HepG2 (cell line): ENCODE results near the gene HBG1. TPM values are rescaled to one million over a fixed set of nuclear protein-coding genes. Genes with fewer than 3 reads are reported as not detected.

ENCODE experiments used
- ATAC-seq: fragments of 200-7000 bp; cut with Tn5 transposase; 3 replicates; pipeline ENCODE4 v1.9.1; 2020; ENCODE audit warnings: mild to moderate bottlenecking, moderate library complexity
- BruUV-seq: library from RNA; stranded (reverse); fragments of 400-500 nt; replicated peaks from 2 replicates; lab custom pipeline; 2021; lab: Mats Ljungman, UMichigan
- CTCF ChIA-PET: fragments of 300-600 bp; formaldehyde crosslinking; extraction: SDS; loops from one replicate; lab custom pipeline; 2021; ENCODE audit warnings: low total read pairs, inconsistent platforms, low intra/inter-chr PET ratio; lab: Yijun Ruan, JAX
- POLR2A ChIA-PET: fragments of 350-600 bp; sonication (Branson Sonifier 250); formaldehyde crosslinking; loops from one replicate; lab custom pipeline; 2020; ENCODE audit warnings: antibody characterized with exemption, inconsistent platforms; lab: Yijun Ruan, JAX
- DNase-seq: peaks from one replicate; pipeline ENCODE4 v3.0.0-alpha.2; 2015; ENCODE audit warnings: low spot score
- FAIRE-seq: peaks from 3 replicates; lab custom pipeline; 2011; peaks lifted over from hg19 to GRCh38; lab: Jason Lieb, UNC
- H2AFZ ChIP-seq: one replicate; pipeline ENCODE4 v1.6.1; 2011; ENCODE audit warnings: low read length, inconsistent platforms
- H3K27ac ChIP-seq: fragments of 300-600 bp; 3 replicates; pipeline ENCODE4 v1.8.0; 2011; ENCODE audit warnings: mixed run types, mild to moderate bottlenecking, mixed read lengths, low read length, inconsistent platforms; ENCODE audit not compliant: insufficient read depth; ENCODE audit errors: extremely low read length
- H3K27me3 ChIP-seq, 2 experiments: fragments of 200-600 bp in 1 of 2; 2 replicates in 1 of 2; 3 replicates in 1 of 2; pipeline versions ENCODE4 v1.6.0 to v1.8.0; 2011; ENCODE audit warnings: low read length in 2 of 2, mild to moderate bottlenecking in 2 of 2, moderate library complexity in 2 of 2, inconsistent platforms in 1 of 2; ENCODE audit not compliant: insufficient read depth in 2 of 2, control insufficient read depth in 1 of 2
- H3K36me3 ChIP-seq, 2 experiments: fragments of 200-600 bp in 1 of 2; replicated peaks in 1 of 2; 2 replicates in 1 of 2; 3 replicates in 1 of 2; pipeline versions ENCODE4 v1.5.1 to v1.8.0; 2011; ENCODE audit warnings: low read length in 2 of 2, inconsistent platforms in 1 of 2; ENCODE audit not compliant: insufficient read depth in 2 of 2, control insufficient read depth in 1 of 2
- H3K4me1 ChIP-seq: 2 replicates; pipeline ENCODE4 v1.5.1; 2012; ENCODE audit warnings: low read length, inconsistent platforms; ENCODE audit not compliant: insufficient read depth
- H3K4me2 ChIP-seq: 2 replicates; pipeline ENCODE4 v1.6.0; 2011; ENCODE audit warnings: low read depth, low read length, inconsistent platforms
- H3K4me3 ChIP-seq, 3 experiments: fragments of 200-600 bp in 1 of 3; sonication (generic), shearing (Covaris generic) in 1 of 3; replicated peaks in 1 of 3; 2 replicates each; pipeline ENCODE4 v1.5.1; 2011 to 2016; ENCODE audit warnings: low read length in 3 of 3, inconsistent platforms in 2 of 3, low read depth in 2 of 3, mild to moderate bottlenecking in 2 of 3, control low read depth in 1 of 3, mixed read lengths in 1 of 3; ENCODE audit not compliant: insufficient read depth in 1 of 3
- H3K79me2 ChIP-seq: one replicate; pipeline ENCODE4 v1.6.1; 2011; ENCODE audit warnings: low read length, inconsistent platforms; ENCODE audit not compliant: insufficient read depth
- H3K9ac ChIP-seq: 2 replicates; pipeline ENCODE4 v1.6.0; 2011; ENCODE audit warnings: mild to moderate bottlenecking, low read depth, low read length, inconsistent platforms; ENCODE audit not compliant: insufficient read depth
- H3K9me3 ChIP-seq: 2 replicates; pipeline ENCODE4 v1.5.1; 2012; ENCODE audit warnings: mild to moderate bottlenecking, low read length
- H4K20me1 ChIP-seq: 2 replicates; pipeline ENCODE4 v1.6.0; 2011; ENCODE audit warnings: inconsistent platforms, mild to moderate bottlenecking, low read length, moderate library complexity; ENCODE audit not compliant: insufficient read depth
- ATF7-NPFF ChIP-seq: sonication (generic); formaldehyde crosslinking; IDR thresholded peaks from 2 replicates; pipeline ENCODE4 v1.8.1; 2023; ENCODE audit warnings: mild to moderate bottlenecking, low read depth, missing genetic modification reagents, moderate library complexity
- ATRX ChIP-seq: sonication (generic); formaldehyde crosslinking; IDR thresholded peaks from 2 replicates; pipeline ENCODE4 v1.4.0; 2020; ENCODE audit warnings: missing genetic modification reagents, borderline replicate concordance
- NCOR1 ChIP-seq: fragments of 200-600 bp; sonication (generic); IDR thresholded peaks from 2 replicates; pipeline ENCODE4 v1.7.0; 2017; ENCODE audit warnings: antibody characterized with exemption, low read length, borderline replicate concordance
- PRDM15 ChIP-seq: sonication (generic); formaldehyde crosslinking; IDR thresholded peaks from 2 replicates; pipeline ENCODE4 v1.4.0; 2020; ENCODE audit warnings: missing genetic modification reagents
- SALL2 ChIP-seq: sonication (generic); formaldehyde crosslinking; IDR thresholded peaks from 2 replicates; pipeline ENCODE4 v1.8.1; 2023; ENCODE audit warnings: mild to moderate bottlenecking, missing genetic modification reagents, inconsistent platforms
- TBP ChIP-seq: sonication (generic); formaldehyde crosslinking; IDR thresholded peaks from 2 replicates; pipeline ENCODE4 v1.5.0; 2020; ENCODE audit warnings: missing genetic modification reagents
- ZBTB26 ChIP-seq: IDR thresholded peaks from 2 replicates; pipeline ENCODE4 v1.6.1; 2016; ENCODE audit warnings: missing compliant biosample characterization, missing genetic modification reagents, borderline replicate concordance
- ZNF180 ChIP-seq: sonication (generic); formaldehyde crosslinking; IDR thresholded peaks from 2 replicates; pipeline ENCODE4 v1.4.0; 2020; ENCODE audit warnings: low read depth, missing genetic modification reagents, borderline replicate concordance
- ZNF317 ChIP-seq: sonication (generic); formaldehyde crosslinking; IDR thresholded peaks from 2 replicates; pipeline ENCODE4 v1.5.0; 2020; ENCODE audit warnings: mild to moderate bottlenecking, missing genetic modification reagents
- ZNF607 ChIP-seq: sonication (generic); formaldehyde crosslinking; IDR thresholded peaks from 2 replicates; pipeline ENCODE4 v1.5.1; 2020; ENCODE audit warnings: missing genetic modification reagents, mild to moderate bottlenecking, borderline replicate concordance
- ZNF746 ChIP-seq: sonication (generic); formaldehyde crosslinking; IDR thresholded peaks from 2 replicates; pipeline ENCODE4 v1.8.0; 2022; ENCODE audit warnings: mild to moderate bottlenecking, missing genetic modification reagents
- ZNF772 ChIP-seq: sonication (generic); formaldehyde crosslinking; IDR thresholded peaks from 2 replicates; pipeline ENCODE4 v1.5.0; 2020; ENCODE audit warnings: mild to moderate bottlenecking, missing genetic modification reagents
- ZNF883 ChIP-seq: sonication (generic); formaldehyde crosslinking; IDR thresholded peaks from 2 replicates; pipeline ENCODE4 v1.5.1; 2020; ENCODE audit warnings: mild to moderate bottlenecking, missing genetic modification reagents; ENCODE audit errors: not compliant biosample characterization
- WGBS: methylation state at CpG from one replicate; pipeline ENCODE4 v1.1.6; 2017; ENCODE audit warnings: low lambda C conversion rate; 5-methylcytosine and 5-hydroxymethylcytosine counted together
- in situ Hi-C: cut with HindIII; loops from 2 replicates; pipeline ENCODE4 v1.10.0; 2017; ENCODE audit warnings: low pct_unique_long_range_greater_than_20kb; ENCODE audit not compliant: extremely low pct_ligation_motif_present
- intact Hi-C: fragments of 100-400 bp; cut with micrococcal nuclease; formaldehyde crosslinking; loops from one replicate; pipeline ENCODE4 v1.10.0; 2022; ENCODE audit not compliant: unreplicated experiment
- polyA plus RNA-seq, 8 experiments: library from polyadenylated mRNA; depleted of rRNA in 3 of 8; stranded (reverse) in 7 of 8; unstranded in 1 of 8; fragments of >200 nt; fragmentation: Illumina TruSeq in 4 of 8; extraction: Trizol in 4 of 8; gene quantifications; 2 replicates each; pipeline versions ENCODE4 v1.2.1 to v1.2.3, GENCODE V29; 2011 to 2016; ENCODE audit warnings: low read depth in 4 of 8, missing spikeins in 1 of 8, mixed read lengths in 1 of 8; ENCODE audit not compliant: insufficient read depth in 1 of 8
- total RNA-seq, 5 experiments: library from RNA; depleted of rRNA; stranded (reverse); fragments of >200 nt; fragmentation: Illumina TruSeq; extraction: Trizol; gene quantifications; 2 replicates each; pipeline ENCODE4 v1.2.3, GENCODE V29; 2016; ENCODE audit warnings: low read depth in 1 of 5

HBG1 gene
- total and polyA plus RNA-seq, 2 of the 13 experiments (the other 11 are each of a cell fraction or from before 2014, with no cell fraction given), result not detected

- no TSS peak for BruUV-seq
- Histone ChIP-seq H4K20me1 (no peaks in the 10 kb centered on the region), H2AFZ (no peak overlapping the region), H3K4me1 (no peaks in the 10 kb centered on the region), H3K36me3 (no peaks in the 10 kb centered on the region), H3K4me2 (no peak overlapping the region), H3K9ac (no peak overlapping the region), H3K79me2 (no peaks in the 10 kb centered on the region), H3K27ac (no peak overlapping the region), H3K27me3 (no peaks in the 10 kb centered on the region), H3K9me3 (no peaks in the 10 kb centered on the region), H3K4me3 (no peak overlapping the region)
- TF ChIP-seq ZNF883, result no peak
- TF ChIP-seq ATF7-NPFF (CRISPR knock-in tag), result no peak
- TF ChIP-seq NCOR1, result no peak
- no peak for TF ChIP-seq ZNF746 (CRISPR knock-in tag)
- TF ChIP-seq TBP, result no peak
- TF ChIP-seq ZNF772, result no peak
- TF ChIP-seq ZNF180 (CRISPR knock-in tag), result no peak
- TF ChIP-seq PRDM15 (CRISPR knock-in tag), result no peak
- no peak for TF ChIP-seq ATRX
- TF ChIP-seq ZNF607 (CRISPR knock-in tag), result no peak
- no peak for TF ChIP-seq ZBTB26
- TF ChIP-seq SALL2 (CRISPR knock-in tag), result no peak
- no peak for TF ChIP-seq ZNF317
- ChIA-PET CTCF (no interaction called here), POLR2A (no interaction called here)
- no peak for FAIRE-seq
- no peak for ATAC-seq
- 0% methylated on average over 2 of the region's 2 CpGs for WGBS
- in situ Hi-C loops (no loop called here), intact Hi-C loops (no loop called here)
- DNase-seq, result no peak
Measured at GRCh38 chr11:5282628-5283027, 33.0 kb upstream of the HBG1 start.
